Immature natural killer cell (primary cell): ENCODE results near the gene SEMA7A. TPM values are rescaled to one million over a fixed set of nuclear protein-coding genes. Genes with fewer than 3 reads are reported as not detected.

Source experiments
- DNase-seq, 3 donors: peaks; one replicate each; pipeline ENCODE4 v3.0.0; 2022; ENCODE audit warnings: mixed read lengths in 1 of 3
- H3K27ac Mint-ChIP-seq, 6 donors: one replicate each; pipeline ENCODE4 v1.8.0; 2020; ENCODE audit warnings: mixed read lengths in 6 of 6, mild to moderate bottlenecking in 5 of 6, inconsistent platforms in 4 of 6, moderate library complexity in 3 of 6
- H3K27me3 Mint-ChIP-seq, 3 donors: one replicate each; pipeline ENCODE4 v1.8.0; 2020 to 2021; ENCODE audit warnings: low read depth in 3 of 3, mild to moderate bottlenecking in 3 of 3, mixed read lengths in 3 of 3, moderate library complexity in 3 of 3, inconsistent platforms in 1 of 3
- H3K36me3 Mint-ChIP-seq, 3 donors: one replicate each; pipeline ENCODE4 v1.8.0; 2020; ENCODE audit warnings: mixed read lengths in 3 of 3, inconsistent platforms in 2 of 3, mild to moderate bottlenecking in 2 of 3
- H3K4me1 Mint-ChIP-seq, 2 donors: one replicate each; pipeline ENCODE4 v1.8.0; 2020; ENCODE audit warnings: inconsistent platforms in 2 of 2, mild to moderate bottlenecking in 2 of 2, mixed read lengths in 2 of 2, moderate library complexity in 1 of 2
- H3K4me3 Mint-ChIP-seq, 5 donors: one replicate each; pipeline ENCODE4 v1.8.0; 2020; ENCODE audit warnings: mild to moderate bottlenecking in 5 of 5, mixed read lengths in 5 of 5, inconsistent platforms in 3 of 5, moderate library complexity in 3 of 5
- H3K9me3 Mint-ChIP-seq, 6 donors: one replicate each; pipeline ENCODE4 v1.8.0; 2020; ENCODE audit warnings: mild to moderate bottlenecking in 6 of 6, mixed read lengths in 6 of 6, inconsistent platforms in 4 of 6, moderate library complexity in 3 of 6
- polyA plus RNA-seq, 3 donors: library from polyadenylated mRNA; unstranded; fragments of 300-500 nt; fragmentation: Illumina TruSeq; gene quantifications; one replicate each; pipeline ENCODE4 v1.2.3, GENCODE V29; 2021

The SEMA7A gene
- polyA plus RNA-seq, 3 donors from 2014 or later: 0.90 to 3.7 TPM; not detected in 1

- Mint-ChIP-seq H3K4me3 (no peak overlapping the region), H3K27ac (no peak overlapping the region), H3K4me1 (peaks cover 8 to 12% of the 10 kb centered on the region in 2 donors), H3K27me3 (peaks cover 0 to 2% (median 0%) of the 10 kb centered on the region in 3 donors), H3K9me3 (peaks cover 0 to 1% (median 0%) of the 10 kb centered on the region in 6 donors), H3K36me3 (no peaks in the 10 kb centered on the region)
- no peak for DNase-seq
Observed at GRCh38 chr15:74387141-74387541, 46.6 kb downstream of the SEMA7A start.

- Mint-ChIP-seq H3K27ac (no peak overlapping the region), H3K4me1 (peaks cover 8 to 12% of the 10 kb centered on the region in 2 donors), H3K9me3 (peaks cover 0 to 1% (median 0%) of the 10 kb centered on the region in 6 donors), H3K27me3 (peaks cover 0 to 2% (median 0%) of the 10 kb centered on the region in 3 donors), H3K36me3 (no peaks in the 10 kb centered on the region), H3K4me3 (no peak overlapping the region)
- DNase-seq: no peak
Observed at GRCh38 chr15:74386496-74387140, 47.1 kb downstream of the SEMA7A start.

GRCh38 chr15:74385733-74386132 is 48.0 kb downstream of the SEMA7A start:
- no peak for DNase-seq
- Mint-ChIP-seq H3K36me3 (no peaks in the 10 kb centered on the region), H3K27me3 (peaks cover 0 to 2% (median 0%) of the 10 kb centered on the region in 3 donors), H3K9me3 (peaks cover 0 to 1% (median 0%) of the 10 kb centered on the region in 6 donors), H3K4me1 (peaks cover 8 to 12% of the 10 kb centered on the region in 2 donors), H3K4me3 (no peak overlapping the region), H3K27ac (no peak overlapping the region)

GRCh38 chr15:74384881-74385643 is 48.7 kb downstream of the SEMA7A start:
- Mint-ChIP-seq H3K9me3 (peaks cover 0 to 1% (median 0%) of the 10 kb centered on the region in 6 donors), H3K27me3 (peaks cover 0 to 2% (median 0%) of the 10 kb centered on the region in 3 donors), H3K4me3 (peak overlapping the region in 1 of 5 donors; percentile 27), H3K36me3 (no peaks in the 10 kb centered on the region), H3K27ac (peak overlapping the region in 3 of 6 donors; percentile 42 to 83 (median 53)), H3K4me1 (peaks cover 8 to 12% of the 10 kb centered on the region in 2 donors)
- peak in 1 of 3 donors; percentile 19 for DNase-seq

- peak overlapping the region in 2 of 6 donors; percentile 42 to 46 for H3K27ac Mint-ChIP-seq
- DNase-seq: no peak
- H3K4me3 Mint-ChIP-seq: no peak overlapping the region
- peaks cover 0 to 2% (median 0%) of the 10 kb centered on the region in 3 donors for H3K27me3 Mint-ChIP-seq
- H3K4me1 Mint-ChIP-seq: peaks cover 8 to 12% of the 10 kb centered on the region in 2 donors
- no peaks in the 10 kb centered on the region for H3K36me3 Mint-ChIP-seq
- H3K9me3 Mint-ChIP-seq: peaks cover 0 to 1% (median 0%) of the 10 kb centered on the region in 6 donors
Observed at GRCh38 chr15:74384566-74384880, 49.2 kb downstream of the SEMA7A start.

- H3K27ac Mint-ChIP-seq: peak overlapping the region in 3 of 6 donors; percentile 35 to 75 (median 46)
- no peaks in the 10 kb centered on the region for H3K36me3 Mint-ChIP-seq
- DNase-seq: no peak
- H3K9me3 Mint-ChIP-seq: peaks cover 0 to 1% (median 0%) of the 10 kb centered on the region in 6 donors
- H3K27me3 Mint-ChIP-seq: peaks cover 0 to 2% (median 0%) of the 10 kb centered on the region in 3 donors
- H3K4me3 Mint-ChIP-seq: no peak overlapping the region
- peaks cover 8 to 12% of the 10 kb centered on the region in 2 donors for H3K4me1 Mint-ChIP-seq
Observed at GRCh38 chr15:74383695-74384565, 49.8 kb downstream of the SEMA7A start.

GRCh38 chr15:74383286-74383685 is 50.5 kb downstream of the SEMA7A start:
- Mint-ChIP-seq H3K9me3 (peaks cover 0 to 1% (median 0%) of the 10 kb centered on the region in 6 donors), H3K4me1 (peaks cover 8 to 12% of the 10 kb centered on the region in 2 donors), H3K4me3 (no peak overlapping the region), H3K27ac (no peak overlapping the region), H3K36me3 (no peaks in the 10 kb centered on the region), H3K27me3 (peaks cover 0 to 2% (median 0%) of the 10 kb centered on the region in 3 donors)
- DNase-seq: no peak

GRCh38 chr15:74382004-74382816 is 51.5 kb downstream of the SEMA7A start:
- H3K27ac Mint-ChIP-seq: no peak overlapping the region
- peaks cover 8 to 12% of the 10 kb centered on the region in 2 donors for H3K4me1 Mint-ChIP-seq
- DNase-seq: peak; percentile 77 to 81 (median 78)
- H3K36me3 Mint-ChIP-seq: no peaks in the 10 kb centered on the region
- no peak overlapping the region for H3K4me3 Mint-ChIP-seq
- H3K27me3 Mint-ChIP-seq: peaks cover 0 to 2% (median 0%) of the 10 kb centered on the region in 3 donors
- peaks cover 0 to 1% (median 0%) of the 10 kb centered on the region in 6 donors for H3K9me3 Mint-ChIP-seq

- peaks cover 0 to 2% (median 0%) of the 10 kb centered on the region in 3 donors for H3K27me3 Mint-ChIP-seq
- DNase-seq: no peak
- peaks cover 8 to 12% of the 10 kb centered on the region in 2 donors for H3K4me1 Mint-ChIP-seq
- no peak overlapping the region for H3K27ac Mint-ChIP-seq
- no peak overlapping the region for H3K4me3 Mint-ChIP-seq
- H3K36me3 Mint-ChIP-seq: no peaks in the 10 kb centered on the region
- H3K9me3 Mint-ChIP-seq: peaks cover 0 to 1% (median 0%) of the 10 kb centered on the region in 6 donors
Observed at GRCh38 chr15:74381481-74381880, 52.3 kb downstream of the SEMA7A start.

GRCh38 chr15:74381190-74381453 is 52.6 kb downstream of the SEMA7A start:
- Mint-ChIP-seq H3K4me1 (peaks cover 8 to 12% of the 10 kb centered on the region in 2 donors), H3K4me3 (no peak overlapping the region), H3K27me3 (peaks cover 0 to 2% (median 0%) of the 10 kb centered on the region in 3 donors), H3K27ac (no peak overlapping the region), H3K36me3 (no peaks in the 10 kb centered on the region), H3K9me3 (peaks cover 0 to 1% (median 0%) of the 10 kb centered on the region in 6 donors)
- DNase-seq: no peak

GRCh38 chr15:74380361-74381189 is 53.2 kb downstream of the SEMA7A start:
- Mint-ChIP-seq H3K4me3 (no peak overlapping the region), H3K27ac (no peak overlapping the region), H3K4me1 (peaks cover 8 to 12% of the 10 kb centered on the region in 2 donors), H3K9me3 (peaks cover 0 to 1% (median 0%) of the 10 kb centered on the region in 6 donors), H3K27me3 (no peaks in the 10 kb centered on the region), H3K36me3 (no peaks in the 10 kb centered on the region)
- no peak for DNase-seq

GRCh38 chr15:74378848-74379247 is 54.9 kb downstream of the SEMA7A start:
- Mint-ChIP-seq H3K27ac (no peak overlapping the region), H3K9me3 (no peaks in the 10 kb centered on the region), H3K36me3 (no peaks in the 10 kb centered on the region), H3K4me3 (no peak overlapping the region), H3K27me3 (no peaks in the 10 kb centered on the region), H3K4me1 (peaks cover 12 to 13% of the 10 kb centered on the region in 2 donors)
- no peak for DNase-seq
